HG02642 (cell line): Measurements from ENCODE around the gene ACVR1B.
"Not testable (repeated sequence)": the region's sequence is repeated elsewhere in the genome, so short reads cannot be mapped to it uniquely, and the experiment has no call there.

Experiments used
- ATAC-seq: cut with Tn5 transposase; IDR thresholded peaks from one replicate; pipeline ENCODE4 v1.9.1; 2021; ENCODE audit warnings: mild to moderate bottlenecking; ENCODE audit not compliant: unreplicated experiment, poor library complexity

Gene ACVR1B

DNA sequence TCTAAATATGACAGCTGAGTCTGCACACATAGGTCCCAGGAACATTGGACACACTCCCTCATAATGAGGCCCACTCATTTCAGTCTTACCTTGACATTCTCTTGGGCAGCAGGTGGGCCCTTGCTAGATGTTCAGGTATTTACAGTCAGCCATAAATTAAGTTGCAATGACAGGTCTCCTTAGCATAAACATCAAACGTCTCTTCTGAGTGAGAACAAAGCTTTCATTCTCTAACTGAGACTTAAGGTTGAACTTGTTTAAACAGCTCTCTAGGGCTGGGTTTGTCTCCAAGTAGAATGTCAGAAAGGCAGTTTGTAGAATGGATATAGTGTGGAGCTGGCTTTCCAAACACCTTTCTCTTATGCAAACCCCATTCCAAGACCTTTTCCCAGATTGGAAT is 10.3 kb downstream of the ACVR1B start:
- ATAC-seq = no peak

DNA sequence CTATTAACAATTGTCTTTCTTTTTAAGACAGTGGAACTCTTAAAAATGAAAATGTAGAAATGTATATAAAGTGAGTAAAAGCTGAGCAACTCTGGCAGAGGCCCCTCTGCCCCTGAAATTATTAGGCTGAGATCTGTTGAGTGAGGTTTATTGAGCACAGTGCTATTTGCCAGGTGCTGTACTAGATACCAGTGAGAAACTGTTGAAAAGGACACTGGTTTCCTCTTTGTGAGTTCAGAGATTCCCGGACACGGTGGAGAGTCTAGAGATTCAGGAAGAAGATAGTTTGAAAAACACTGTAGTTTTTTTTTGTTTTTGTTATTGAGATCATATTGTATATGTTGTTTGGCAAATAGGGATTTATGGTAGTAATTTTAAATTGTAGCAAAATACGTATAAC is 11.2 kb downstream of the ACVR1B start:
- ATAC-seq = no peak

DNA sequence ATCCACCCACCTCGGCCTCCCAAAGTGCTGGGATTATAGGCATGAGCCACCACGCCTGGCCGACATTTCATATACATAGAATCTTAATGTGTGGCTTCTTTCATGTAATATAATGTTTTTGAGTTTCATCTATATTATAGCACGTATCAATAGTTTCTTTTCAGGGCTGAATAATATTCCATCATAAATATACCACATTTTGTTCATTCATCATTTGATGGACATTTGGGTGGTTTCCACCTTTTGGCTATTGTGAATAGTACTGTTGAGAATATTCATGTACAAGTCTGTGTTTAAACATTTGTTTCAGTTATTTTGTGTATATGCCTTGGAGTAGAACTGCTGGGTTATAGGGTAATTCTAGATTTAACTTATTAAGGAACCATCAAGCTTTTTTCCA is 12.0 kb downstream of the ACVR1B start:
- ATAC-seq = no peak

- ATAC-seq = no peak
These were observed 18.1 kb downstream of the ACVR1B start for GRCh38 chr12:51969643-51970042.

- ATAC-seq = peak; percentile 87
These were observed 19.6 kb downstream of the ACVR1B start for GRCh38 chr12:51970904-51971646.

DNA sequence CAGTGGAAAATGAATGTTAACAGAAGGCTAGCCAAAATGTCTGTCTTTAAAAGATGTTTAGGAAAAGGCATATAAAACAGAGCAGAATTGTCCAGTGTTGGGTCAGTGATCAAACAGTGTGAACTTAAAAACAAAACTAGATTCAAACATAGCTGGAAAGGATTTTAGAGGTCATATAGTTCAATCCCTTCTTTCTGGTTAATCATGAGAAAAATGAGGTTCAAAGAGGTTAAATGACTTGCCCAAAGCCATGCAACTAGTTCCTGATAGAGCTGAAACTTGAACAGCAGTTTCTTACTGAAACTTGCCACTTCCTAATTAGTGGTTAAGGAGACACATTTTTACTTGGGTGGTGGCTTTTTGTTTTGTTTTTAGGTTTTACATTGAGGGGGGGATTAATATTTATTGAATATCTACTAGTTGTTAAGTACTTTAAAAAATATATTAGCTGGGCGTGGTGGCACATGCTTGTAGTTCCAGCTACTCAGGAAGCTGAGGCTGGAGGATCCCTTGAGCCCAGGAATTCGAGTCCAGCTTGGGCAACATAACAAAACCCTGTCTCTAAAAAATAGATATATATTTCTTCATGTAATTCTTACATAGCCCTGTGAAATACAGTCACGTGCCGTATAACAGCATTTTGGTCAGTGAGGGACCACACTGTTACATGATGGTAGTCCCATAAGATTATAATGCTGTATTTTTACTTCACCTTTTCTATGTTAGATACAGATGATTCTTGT is 20.4 kb downstream of the ACVR1B start:
- ATAC-seq = peak; percentile 33

GRCh38 chr12:51972422-51972812 is 20.9 kb downstream of the ACVR1B start:
- ATAC-seq = no peak

- ATAC-seq = no peak
These were observed 21.4 kb downstream of the ACVR1B start for GRCh38 chr12:51972849-51973273.

DNA sequence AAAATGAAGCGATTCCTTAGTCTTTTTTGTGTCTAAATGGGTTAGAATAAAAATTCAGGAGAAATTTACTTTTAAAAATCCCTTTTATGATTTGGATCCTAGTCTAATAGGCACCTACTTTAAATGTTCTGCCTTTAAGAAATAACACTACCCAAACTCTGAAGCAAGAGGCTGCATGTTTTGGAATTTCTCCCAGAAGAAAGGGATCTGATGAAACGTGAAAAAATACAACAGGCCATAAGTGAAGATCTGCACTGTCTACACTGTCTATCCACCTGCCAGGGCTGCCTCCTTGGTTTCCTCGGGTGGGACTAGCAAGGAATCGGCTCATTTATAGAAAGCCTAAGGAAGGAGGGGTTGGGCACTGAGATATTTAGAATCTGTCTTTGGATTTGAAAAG is 22.1 kb downstream of the ACVR1B start:
- no peak for ATAC-seq

DNA sequence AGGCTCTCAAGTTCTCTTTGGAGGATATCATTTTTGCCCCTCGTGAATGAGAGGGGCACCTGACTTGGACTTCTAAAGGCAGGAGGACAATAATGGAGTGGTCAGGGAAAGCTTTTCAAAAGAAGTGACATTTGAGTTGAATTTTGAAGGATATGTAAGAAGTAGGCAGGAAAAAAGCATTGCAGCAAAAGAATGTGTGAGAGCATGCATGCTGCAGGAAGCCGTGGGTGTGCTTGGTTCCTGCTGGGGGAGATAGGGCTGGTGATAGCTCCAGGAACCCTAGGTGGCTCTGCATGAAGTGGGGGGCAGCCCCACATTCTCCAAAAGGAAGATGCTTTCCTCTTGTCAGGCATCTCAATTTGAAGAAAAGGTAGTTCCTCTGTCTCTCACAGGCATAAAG is 23.1 kb downstream of the ACVR1B start:
- ATAC-seq = no peak

DNA sequence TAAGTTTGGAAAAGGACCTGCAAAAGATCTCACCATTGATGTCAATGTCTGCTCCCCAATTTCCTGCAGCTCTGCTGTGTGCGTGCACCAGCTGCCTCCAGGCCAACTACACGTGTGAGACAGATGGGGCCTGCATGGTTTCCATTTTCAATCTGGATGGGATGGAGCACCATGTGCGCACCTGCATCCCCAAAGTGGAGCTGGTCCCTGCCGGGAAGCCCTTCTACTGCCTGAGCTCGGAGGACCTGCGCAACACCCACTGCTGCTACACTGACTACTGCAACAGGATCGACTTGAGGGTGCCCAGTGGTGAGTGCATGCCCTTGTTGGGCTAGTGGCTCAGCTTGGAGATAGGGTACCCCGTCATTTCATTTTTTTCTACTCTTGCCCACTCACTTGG is 23.7 kb downstream of the ACVR1B start:
- ATAC-seq = no peak

- ATAC-seq = no peak
These were observed 25.1 kb downstream of the ACVR1B start for GRCh38 chr12:51976376-51977160.

DNA sequence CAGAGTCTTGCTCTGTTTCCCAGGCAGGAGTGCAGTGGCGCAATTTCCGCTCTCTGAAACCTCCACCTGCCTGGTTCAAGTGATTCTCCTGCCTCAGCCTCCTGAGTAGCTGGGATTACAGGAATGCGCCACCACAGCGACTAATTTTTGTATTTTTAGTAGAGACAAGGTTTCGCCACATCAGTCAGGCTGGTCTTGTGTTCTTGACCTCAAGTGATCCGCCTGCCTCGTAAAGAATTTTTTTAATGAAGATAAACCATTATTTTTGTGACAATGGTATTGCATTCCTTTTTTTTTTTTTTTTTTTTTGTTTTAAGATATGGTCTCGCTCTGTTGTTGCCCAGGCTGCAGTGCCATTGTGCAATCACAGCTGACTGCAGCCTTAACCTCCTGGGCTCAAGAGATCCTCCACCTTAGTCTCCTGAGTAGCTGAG is 25.8 kb downstream of the ACVR1B start:
- no peak for ATAC-seq

DNA sequence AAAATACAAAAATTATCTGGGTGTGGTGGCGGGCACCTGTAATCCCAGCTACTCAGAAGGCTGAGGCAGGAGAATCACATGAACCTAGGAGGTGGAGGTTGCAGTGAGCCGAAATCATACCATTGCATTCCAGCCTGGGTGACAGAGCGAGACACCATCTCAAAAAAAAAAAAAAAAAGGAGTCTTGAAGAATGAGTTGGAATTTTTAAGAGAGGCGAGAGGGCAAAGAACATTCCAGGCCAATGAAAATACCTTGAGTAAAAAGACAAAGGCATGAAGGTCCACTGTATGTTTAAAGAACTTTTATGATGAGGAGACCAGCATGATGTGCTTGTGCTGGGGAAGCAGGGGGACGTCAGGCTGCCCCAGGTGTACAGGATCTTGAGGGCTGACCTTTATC is 27.8 kb downstream of the ACVR1B start:
- not testable (repeated sequence) for ATAC-seq

GRCh38 chr12:51980051-51980808 is 28.7 kb downstream of the ACVR1B start:
- ATAC-seq = peak; percentile 84

DNA sequence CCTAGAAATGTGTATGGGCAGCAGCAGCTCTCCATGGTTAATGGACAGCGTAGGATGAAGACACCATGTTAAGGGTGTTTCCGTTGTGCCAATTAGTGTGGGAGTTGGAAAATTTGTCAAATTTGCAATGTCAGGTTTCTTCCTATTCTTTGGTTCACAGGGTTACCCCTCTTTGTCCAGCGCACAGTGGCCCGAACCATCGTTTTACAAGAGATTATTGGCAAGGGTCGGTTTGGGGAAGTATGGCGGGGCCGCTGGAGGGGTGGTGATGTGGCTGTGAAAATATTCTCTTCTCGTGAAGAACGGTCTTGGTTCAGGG is 29.3 kb downstream of the ACVR1B start:
- ATAC-seq = no peak

DNA sequence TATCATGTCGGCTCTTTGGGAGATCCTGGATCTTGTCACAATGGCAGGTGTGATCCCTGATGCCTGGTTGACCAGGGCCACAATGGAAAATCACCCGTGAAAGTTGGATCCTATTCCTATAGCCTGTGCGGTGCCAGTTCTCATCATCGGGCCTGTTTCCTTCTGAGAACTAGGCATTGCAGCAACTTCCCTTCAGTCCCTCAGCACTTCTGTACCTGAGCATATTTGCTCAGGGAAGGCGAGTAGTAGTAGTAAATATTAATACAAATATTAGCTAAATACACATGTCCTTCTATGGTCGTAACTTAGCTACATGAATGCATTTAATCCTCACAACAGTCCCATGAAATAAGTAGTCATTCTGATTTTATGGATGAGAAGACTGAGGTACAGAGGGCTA is 33.2 kb downstream of the ACVR1B start:
- no peak for ATAC-seq

GRCh38 chr12:51985154-51985835 is 33.8 kb downstream of the ACVR1B start:
- ATAC-seq = no peak

DNA sequence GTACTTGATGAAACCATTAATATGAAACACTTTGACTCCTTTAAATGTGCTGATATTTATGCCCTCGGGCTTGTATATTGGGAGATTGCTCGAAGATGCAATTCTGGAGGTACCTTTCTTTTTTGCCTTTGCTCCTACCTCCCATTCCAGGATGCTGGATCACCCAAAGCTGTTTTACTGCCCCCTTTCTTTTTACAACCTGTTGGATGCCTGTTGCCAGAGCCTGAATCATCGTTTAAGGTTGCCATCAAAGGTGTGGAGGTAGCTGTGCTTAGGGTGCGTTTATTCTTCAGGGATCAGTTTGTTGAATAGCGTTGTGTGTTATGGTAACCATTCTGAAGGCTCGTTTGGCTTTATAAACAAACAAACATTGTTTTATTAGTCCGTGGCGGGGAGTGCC is 35.3 kb downstream of the ACVR1B start:
- no peak for ATAC-seq

DNA sequence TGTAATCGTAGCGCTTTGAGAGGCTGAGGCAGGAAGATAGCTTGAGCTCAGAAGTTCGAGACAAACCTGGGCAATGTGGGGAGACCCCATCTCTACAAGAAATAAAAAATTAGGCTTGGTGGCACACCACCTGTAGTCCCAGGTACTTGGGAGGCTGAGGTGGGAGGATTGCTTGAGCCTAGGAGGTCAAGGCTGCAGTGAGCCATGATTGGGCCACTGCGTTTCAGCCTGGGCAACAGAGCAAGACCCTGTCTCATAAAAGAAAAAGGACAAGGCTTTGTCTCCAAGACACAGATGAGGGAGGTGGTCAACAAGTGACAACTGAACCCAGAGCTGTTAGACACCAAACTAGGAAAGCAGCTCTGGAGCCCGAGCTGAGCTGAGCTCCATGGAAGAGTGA is 40.7 kb downstream of the ACVR1B start:
- ATAC-seq = no peak
